ENCODE results near the gene GRIA4.

GRIA4 gene

GRCh38 chr11:105713106-105713505, 103.2 kb downstream of the GRIA4 start:
- no peaks in the 10 kb centered on the region for H4K20me1 ChIP-seq (ENCODE audit: control insufficient read depth, insufficient read depth, low read depth, low read length)
- no peaks in the 10 kb centered on the region for H3K9me2 ChIP-seq (replicated peaks; ENCODE audit: control insufficient read depth, low read length)
- H3K4me3 ChIP-seq (ENCODE audit: low read length): no peak overlapping the region
- no peaks in the 10 kb centered on the region for H3K9me3 ChIP-seq (ENCODE audit: control insufficient read depth, insufficient read depth, low read length)
- no peaks in the 10 kb centered on the region for H3F3A ChIP-seq (ENCODE audit: control insufficient read depth, insufficient read depth)
- H3K27me3 ChIP-seq (ENCODE audit: control insufficient read depth, low read length): no peaks in the 10 kb centered on the region
- H3K4me1 ChIP-seq (ENCODE audit: control insufficient read depth, low read length): no peaks in the 10 kb centered on the region
- no peak overlapping the region for H3K27ac ChIP-seq (ENCODE audit: low read depth, low read length)
- no peaks in the 10 kb centered on the region for H3K36me3 ChIP-seq (ENCODE audit: control insufficient read depth, low read length)
- no peak overlapping the region for H3K4me2 ChIP-seq (ENCODE audit: low read length)
- TF ChIP-seq EZH2phosphoT487 (IDR thresholded peaks at IDR 0.05; ENCODE audit: borderline replicate concordance, low read length): no peak
- no peak for TF ChIP-seq CTCF (IDR thresholded peaks at IDR 0.05; ENCODE audit: low read depth, low read length, poor library complexity, severe bottlenecking)
- H3K79me2 ChIP-seq (ENCODE audit: control insufficient read depth, low read length): no peaks in the 10 kb centered on the region

GRCh38 chr11:105713696-105714095, 103.8 kb downstream of the GRIA4 start:
- Histone ChIP-seq H3K27ac (ENCODE audit: low read depth, low read length) (no peak overlapping the region), H4K20me1 (ENCODE audit: control insufficient read depth, insufficient read depth, low read depth, low read length) (no peaks in the 10 kb centered on the region), H3K4me3 (ENCODE audit: low read length) (no peak overlapping the region), H3K4me2 (ENCODE audit: low read length) (no peak overlapping the region), H3K9me2 (replicated peaks; ENCODE audit: control insufficient read depth, low read length) (no peaks in the 10 kb centered on the region), H3K36me3 (ENCODE audit: control insufficient read depth, low read length) (no peaks in the 10 kb centered on the region), H3K9me3 (ENCODE audit: control insufficient read depth, insufficient read depth, low read length) (no peaks in the 10 kb centered on the region), H3K79me2 (ENCODE audit: control insufficient read depth, low read length) (no peaks in the 10 kb centered on the region), H3K27me3 (ENCODE audit: control insufficient read depth, low read length) (no peaks in the 10 kb centered on the region), H3F3A (ENCODE audit: control insufficient read depth, insufficient read depth) (no peaks in the 10 kb centered on the region), H3K4me1 (ENCODE audit: control insufficient read depth, low read length) (no peaks in the 10 kb centered on the region)
- TF ChIP-seq EZH2phosphoT487 (IDR thresholded peaks at IDR 0.05; ENCODE audit: borderline replicate concordance, low read length) (no peak), CTCF (IDR thresholded peaks at IDR 0.05; ENCODE audit: low read depth, low read length, poor library complexity, severe bottlenecking) (no peak)

DNA sequence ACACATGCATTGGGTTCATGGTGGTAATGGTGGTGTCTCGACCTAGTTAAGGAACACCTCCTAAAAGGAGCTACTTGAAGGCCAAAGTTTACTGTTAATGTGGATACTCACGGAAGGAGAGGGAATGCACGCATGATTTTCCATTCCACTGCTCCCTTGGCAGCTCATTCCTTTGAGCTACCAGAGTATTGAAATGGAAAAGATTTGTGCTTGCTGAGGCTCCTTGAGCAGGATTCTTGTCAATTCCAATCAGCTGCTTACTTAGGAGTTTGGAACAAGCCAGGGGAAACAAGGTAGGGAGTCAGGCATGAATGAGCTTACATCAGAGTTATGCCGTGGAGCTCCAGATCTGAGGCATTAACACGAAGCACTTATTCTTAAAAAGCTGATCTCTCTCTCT, 108.8 kb downstream of the GRIA4 start:
- Histone ChIP-seq H4K20me1 (ENCODE audit: control insufficient read depth, insufficient read depth, low read depth, low read length) (no peaks in the 10 kb centered on the region), H3K4me3 (ENCODE audit: low read length) (no peak overlapping the region), H3K9me2 (replicated peaks; ENCODE audit: control insufficient read depth, low read length) (no peaks in the 10 kb centered on the region), H3K36me3 (ENCODE audit: control insufficient read depth, low read length) (no peaks in the 10 kb centered on the region), H3K27me3 (ENCODE audit: control insufficient read depth, low read length) (no peaks in the 10 kb centered on the region), H3K79me2 (ENCODE audit: control insufficient read depth, low read length) (no peaks in the 10 kb centered on the region), H3K27ac (ENCODE audit: low read depth, low read length) (no peak overlapping the region), H3K9me3 (ENCODE audit: control insufficient read depth, insufficient read depth, low read length) (no peaks in the 10 kb centered on the region; the same call in 1 of the 2 replicates), H3K4me2 (ENCODE audit: low read length) (no peak overlapping the region), H3F3A (ENCODE audit: control insufficient read depth, insufficient read depth) (no peaks in the 10 kb centered on the region), H3K4me1 (ENCODE audit: control insufficient read depth, low read length) (no peaks in the 10 kb centered on the region)
- no peak for TF ChIP-seq EZH2phosphoT487 (IDR thresholded peaks at IDR 0.05; ENCODE audit: borderline replicate concordance, low read length)
- no peak for TF ChIP-seq CTCF (IDR thresholded peaks at IDR 0.05; ENCODE audit: low read depth, low read length, poor library complexity, severe bottlenecking)
